HepG2 (cell line): Measurements from ENCODE around the gene SLC35B2. TPM values are rescaled to one million over a fixed set of nuclear protein-coding genes. Genes with fewer than 3 reads are reported as not detected.

ENCODE experiments used
- ZBTB40 ChIP-seq, 2 experiments: fragments of 450-650 bp in 1 of 2; sonication (generic) in 1 of 2; formaldehyde crosslinking in 1 of 2; IDR thresholded peaks; 2 replicates each; pipeline versions ENCODE4 v1.6.1 to v1.8.0; 2016 to 2022; ENCODE audit warnings: antibody characterized with exemption in 1 of 2, mild to moderate bottlenecking in 1 of 2, missing genetic modification reagents in 1 of 2
- polyA plus RNA-seq, 8 experiments: library from polyadenylated mRNA; depleted of rRNA in 3 of 8; stranded (reverse) in 7 of 8; unstranded in 1 of 8; fragments of >200 nt; fragmentation: Illumina TruSeq in 4 of 8; extraction: Trizol in 4 of 8; gene quantifications; 2 replicates each; pipeline versions ENCODE4 v1.2.1 to v1.2.3, GENCODE V29; 2011 to 2016; ENCODE audit warnings: low read depth in 4 of 8, missing spikeins in 1 of 8, mixed read lengths in 1 of 8; ENCODE audit not compliant: insufficient read depth in 1 of 8
- total RNA-seq, 5 experiments: library from RNA; depleted of rRNA; stranded (reverse); fragments of >200 nt; fragmentation: Illumina TruSeq; extraction: Trizol; gene quantifications; 2 replicates each; pipeline ENCODE4 v1.2.3, GENCODE V29; 2016; ENCODE audit warnings: low read depth in 1 of 5

SLC35B2 gene
- total and polyA plus RNA-seq, 2 of the 13 experiments (the other 11 are each of a cell fraction or from before 2014, with no cell fraction given) = 61.1 to 148 TPM

- TF ChIP-seq ZBTB40 (IDR thresholded peaks at IDR 0.05) (no peak), ZBTB40 (CRISPR knock-in tag; IDR thresholded peaks at IDR 0.05) (no peak)
Measured at GRCh38 chr6:44269178-44269920, 12.0 kb upstream of the SLC35B2 start (continued).
